CD1c-positive myeloid dendritic cell (primary cell): ENCODE data around the gene UNC119.

Experiments used
- DNase-seq: peaks from one replicate; pipeline ENCODE4 v3.0.0-alpha.2; 2016; ENCODE audit errors: extremely low spot score

UNC119 gene

GRCh38 chr17:28544402-28545140, 7.9 kb downstream of the UNC119 start:
- no peak for DNase-seq

GRCh38 chr17:28541439-28541838, 11.0 kb downstream of the UNC119 start:
- no peak for DNase-seq

- DNase-seq: no peak
Observed at GRCh38 chr17:28540231-28540630, 12.2 kb downstream of the UNC119 start.

- DNase-seq: no peak
Observed at GRCh38 chr17:28538296-28538895, 14.0 kb downstream of the UNC119 start.

GRCh38 chr17:28537219-28537610, 15.2 kb downstream of the UNC119 start:
- DNase-seq: no peak

GRCh38 chr17:28536532-28537218, 15.7 kb downstream of the UNC119 start:
- DNase-seq: no peak

- DNase-seq: no peak
Observed at GRCh38 chr17:28534740-28535375, 17.6 kb downstream of the UNC119 start.

GRCh38 chr17:28533091-28533807, 19.2 kb downstream of the UNC119 start:
- DNase-seq: no peak

- DNase-seq: no peak
Observed at GRCh38 chr17:28532050-28532960, 20.1 kb downstream of the UNC119 start.

- no peak for DNase-seq
Observed at GRCh38 chr17:28530926-28531325, 21.5 kb downstream of the UNC119 start.

- DNase-seq: no peak
Observed at GRCh38 chr17:28530250-28530649, 22.2 kb downstream of the UNC119 start.

- no peak for DNase-seq
Observed at GRCh38 chr17:28529013-28529400, 23.4 kb downstream of the UNC119 start.

- no peak for DNase-seq
Observed at GRCh38 chr17:28528327-28529012, 24.0 kb downstream of the UNC119 start.

GRCh38 chr17:28527859-28528258, 24.6 kb downstream of the UNC119 start:
- no peak for DNase-seq

- no peak for DNase-seq
Observed at GRCh38 chr17:28527181-28527681, 25.2 kb downstream of the UNC119 start.

GRCh38 chr17:28526381-28526780, 26.0 kb downstream of the UNC119 start:
- DNase-seq: no peak

GRCh38 chr17:28524476-28525424, 27.7 kb downstream of the UNC119 start:
- no peak for DNase-seq

GRCh38 chr17:28523876-28524275, 28.5 kb downstream of the UNC119 start:
- DNase-seq: no peak

GRCh38 chr17:28523186-28523585, 29.2 kb downstream of the UNC119 start:
- DNase-seq: no peak
